ENCODE results near the gene POLR2E. TPM values are rescaled to one million over a fixed set of nuclear protein-coding genes. Genes with fewer than 3 reads are reported as not detected.

The POLR2E gene
- total and polyA plus RNA-seq, 10 of the 15 experiments (the other 5 are each of a cell fraction or from before 2014, with no cell fraction given) = 4.0 to 487 (median 200) TPM

DNA sequence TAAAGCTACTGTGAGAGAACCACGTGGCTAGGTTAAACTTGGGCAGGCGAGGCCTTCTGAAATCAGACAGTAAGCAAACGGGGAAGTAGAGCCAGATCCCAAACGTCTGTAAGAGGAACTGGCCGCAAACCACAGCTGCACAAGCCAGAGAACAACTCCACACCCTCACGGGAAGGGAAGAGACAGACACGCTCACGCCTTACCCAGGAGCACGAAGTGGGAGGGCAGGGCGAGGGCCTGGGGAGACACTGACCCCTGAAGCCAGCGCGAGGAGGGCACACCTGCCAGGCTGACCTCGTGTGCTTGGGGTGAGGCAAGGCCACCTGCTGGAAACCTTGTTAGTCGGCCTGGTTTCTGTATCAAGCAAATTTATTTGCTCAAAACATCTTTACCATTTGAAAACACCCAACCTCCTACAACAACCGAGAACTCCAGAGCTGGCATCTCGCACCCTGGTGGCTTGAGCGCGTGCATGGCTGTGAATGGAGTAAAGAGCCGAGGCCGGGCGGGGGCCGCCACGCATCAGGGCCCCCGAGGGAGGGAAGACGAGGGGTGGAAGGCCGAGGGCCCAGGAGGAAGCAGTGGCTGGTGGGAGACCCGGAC lies 7.3 kb downstream of the POLR2E start (continued):
- TF ChIP-seq, protein P1, sequence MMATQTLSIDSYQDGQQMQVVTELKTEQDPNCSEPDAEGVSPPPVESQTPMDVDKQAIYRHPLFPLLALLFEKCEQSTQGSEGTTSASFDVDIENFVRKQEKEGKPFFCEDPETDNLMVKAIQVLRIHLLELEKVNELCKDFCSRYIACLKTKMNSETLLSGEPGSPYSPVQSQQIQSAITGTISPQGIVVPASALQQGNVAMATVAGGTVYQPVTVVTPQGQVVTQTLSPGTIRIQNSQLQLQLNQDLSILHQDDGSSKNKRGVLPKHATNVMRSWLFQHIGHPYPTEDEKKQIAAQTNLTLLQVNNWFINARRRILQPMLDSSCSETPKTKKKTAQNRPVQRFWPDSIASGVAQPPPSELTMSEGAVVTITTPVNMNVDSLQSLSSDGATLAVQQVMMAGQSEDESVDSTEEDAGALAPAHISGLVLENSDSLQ (IDR thresholded peaks at IDR 0.05) = no peak
- no peak for TF ChIP-seq ZNF622 (IDR thresholded peaks at IDR 0.05)
- no peak for TF ChIP-seq NR2C2 (IDR thresholded peaks at IDR 0.05; ENCODE audit: borderline replicate concordance, control insufficient read depth, insufficient read length, low read depth)
- no peak for TF ChIP-seq YY1 (IDR thresholded peaks at IDR 0.05; ENCODE audit: low read depth, low read length)
- peak; percentile 71 for TF ChIP-seq POLR2A (IDR thresholded peaks at IDR 0.05; ENCODE audit: low read depth, low read length)
- no peak for TF ChIP-seq ESRRA (IDR thresholded peaks at IDR 0.05; ENCODE audit: low read length)
- no peak for TF ChIP-seq FOXK2 (IDR thresholded peaks at IDR 0.05)
- TF ChIP-seq, protein P2, sequence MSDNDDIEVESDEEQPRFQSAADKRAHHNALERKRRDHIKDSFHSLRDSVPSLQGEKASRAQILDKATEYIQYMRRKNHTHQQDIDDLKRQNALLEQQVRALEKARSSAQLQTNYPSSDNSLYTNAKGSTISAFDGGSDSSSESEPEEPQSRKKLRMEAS (IDR thresholded peaks at IDR 0.05; ENCODE audit: low read depth, low read length) = 0 out of 2 replicates have a peak, but pooled peaks have one; percentile 9
- TF ChIP-seq, protein P3, sequence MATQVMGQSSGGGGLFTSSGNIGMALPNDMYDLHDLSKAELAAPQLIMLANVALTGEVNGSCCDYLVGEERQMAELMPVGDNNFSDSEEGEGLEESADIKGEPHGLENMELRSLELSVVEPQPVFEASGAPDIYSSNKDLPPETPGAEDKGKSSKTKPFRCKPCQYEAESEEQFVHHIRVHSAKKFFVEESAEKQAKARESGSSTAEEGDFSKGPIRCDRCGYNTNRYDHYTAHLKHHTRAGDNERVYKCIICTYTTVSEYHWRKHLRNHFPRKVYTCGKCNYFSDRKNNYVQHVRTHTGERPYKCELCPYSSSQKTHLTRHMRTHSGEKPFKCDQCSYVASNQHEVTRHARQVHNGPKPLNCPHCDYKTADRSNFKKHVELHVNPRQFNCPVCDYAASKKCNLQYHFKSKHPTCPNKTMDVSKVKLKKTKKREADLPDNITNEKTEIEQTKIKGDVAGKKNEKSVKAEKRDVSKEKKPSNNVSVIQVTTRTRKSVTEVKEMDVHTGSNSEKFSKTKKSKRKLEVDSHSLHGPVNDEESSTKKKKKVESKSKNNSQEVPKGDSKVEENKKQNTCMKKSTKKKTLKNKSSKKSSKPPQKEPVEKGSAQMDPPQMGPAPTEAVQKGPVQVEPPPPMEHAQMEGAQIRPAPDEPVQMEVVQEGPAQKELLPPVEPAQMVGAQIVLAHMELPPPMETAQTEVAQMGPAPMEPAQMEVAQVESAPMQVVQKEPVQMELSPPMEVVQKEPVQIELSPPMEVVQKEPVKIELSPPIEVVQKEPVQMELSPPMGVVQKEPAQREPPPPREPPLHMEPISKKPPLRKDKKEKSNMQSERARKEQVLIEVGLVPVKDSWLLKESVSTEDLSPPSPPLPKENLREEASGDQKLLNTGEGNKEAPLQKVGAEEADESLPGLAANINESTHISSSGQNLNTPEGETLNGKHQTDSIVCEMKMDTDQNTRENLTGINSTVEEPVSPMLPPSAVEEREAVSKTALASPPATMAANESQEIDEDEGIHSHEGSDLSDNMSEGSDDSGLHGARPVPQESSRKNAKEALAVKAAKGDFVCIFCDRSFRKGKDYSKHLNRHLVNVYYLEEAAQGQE (IDR thresholded peaks at IDR 0.05; ENCODE audit: low read depth, low read length) = no peak
- TF ChIP-seq, protein P4, sequence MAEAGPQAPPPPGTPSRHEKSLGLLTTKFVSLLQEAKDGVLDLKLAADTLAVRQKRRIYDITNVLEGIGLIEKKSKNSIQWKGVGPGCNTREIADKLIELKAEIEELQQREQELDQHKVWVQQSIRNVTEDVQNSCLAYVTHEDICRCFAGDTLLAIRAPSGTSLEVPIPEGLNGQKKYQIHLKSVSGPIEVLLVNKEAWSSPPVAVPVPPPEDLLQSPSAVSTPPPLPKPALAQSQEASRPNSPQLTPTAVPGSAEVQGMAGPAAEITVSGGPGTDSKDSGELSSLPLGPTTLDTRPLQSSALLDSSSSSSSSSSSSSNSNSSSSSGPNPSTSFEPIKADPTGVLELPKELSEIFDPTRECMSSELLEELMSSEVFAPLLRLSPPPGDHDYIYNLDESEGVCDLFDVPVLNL (IDR thresholded peaks at IDR 0.05; ENCODE audit: low read depth, low read length) = no peak
- TF ChIP-seq, protein P5, sequence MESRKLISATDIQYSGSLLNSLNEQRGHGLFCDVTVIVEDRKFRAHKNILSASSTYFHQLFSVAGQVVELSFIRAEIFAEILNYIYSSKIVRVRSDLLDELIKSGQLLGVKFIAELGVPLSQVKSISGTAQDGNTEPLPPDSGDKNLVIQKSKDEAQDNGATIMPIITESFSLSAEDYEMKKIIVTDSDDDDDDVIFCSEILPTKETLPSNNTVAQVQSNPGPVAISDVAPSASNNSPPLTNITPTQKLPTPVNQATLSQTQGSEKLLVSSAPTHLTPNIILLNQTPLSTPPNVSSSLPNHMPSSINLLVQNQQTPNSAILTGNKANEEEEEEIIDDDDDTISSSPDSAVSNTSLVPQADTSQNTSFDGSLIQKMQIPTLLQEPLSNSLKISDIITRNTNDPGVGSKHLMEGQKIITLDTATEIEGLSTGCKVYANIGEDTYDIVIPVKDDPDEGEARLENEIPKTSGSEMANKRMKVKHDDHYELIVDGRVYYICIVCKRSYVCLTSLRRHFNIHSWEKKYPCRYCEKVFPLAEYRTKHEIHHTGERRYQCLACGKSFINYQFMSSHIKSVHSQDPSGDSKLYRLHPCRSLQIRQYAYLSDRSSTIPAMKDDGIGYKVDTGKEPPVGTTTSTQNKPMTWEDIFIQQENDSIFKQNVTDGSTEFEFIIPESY (IDR thresholded peaks at IDR 0.05) = no peak
- TF ChIP-seq, protein P6, sequence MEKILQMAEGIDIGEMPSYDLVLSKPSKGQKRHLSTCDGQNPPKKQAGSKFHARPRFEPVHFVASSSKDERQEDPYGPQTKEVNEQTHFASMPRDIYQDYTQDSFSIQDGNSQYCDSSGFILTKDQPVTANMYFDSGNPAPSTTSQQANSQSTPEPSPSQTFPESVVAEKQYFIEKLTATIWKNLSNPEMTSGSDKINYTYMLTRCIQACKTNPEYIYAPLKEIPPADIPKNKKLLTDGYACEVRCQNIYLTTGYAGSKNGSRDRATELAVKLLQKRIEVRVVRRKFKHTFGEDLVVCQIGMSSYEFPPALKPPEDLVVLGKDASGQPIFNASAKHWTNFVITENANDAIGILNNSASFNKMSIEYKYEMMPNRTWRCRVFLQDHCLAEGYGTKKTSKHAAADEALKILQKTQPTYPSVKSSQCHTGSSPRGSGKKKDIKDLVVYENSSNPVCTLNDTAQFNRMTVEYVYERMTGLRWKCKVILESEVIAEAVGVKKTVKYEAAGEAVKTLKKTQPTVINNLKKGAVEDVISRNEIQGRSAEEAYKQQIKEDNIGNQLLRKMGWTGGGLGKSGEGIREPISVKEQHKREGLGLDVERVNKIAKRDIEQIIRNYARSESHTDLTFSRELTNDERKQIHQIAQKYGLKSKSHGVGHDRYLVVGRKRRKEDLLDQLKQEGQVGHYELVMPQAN (conservative IDR thresholded peaks at IDR 0.05) = no peak
- no peak; the same call in 1 of the 2 replicates for TF ChIP-seq RAD51 (IDR thresholded peaks at IDR 0.05)
- TF ChIP-seq TCF7 (IDR thresholded peaks at IDR 0.05; ENCODE audit: borderline replicate concordance) = no peak
- TF ChIP-seq ASH2L (IDR thresholded peaks at IDR 0.05; ENCODE audit: borderline replicate concordance, low read depth) = no peak
- TF ChIP-seq SUPT20H (IDR thresholded peaks at IDR 0.05; ENCODE audit: borderline replicate concordance, control insufficient read depth, low read depth, low read length) = no peak
- no peak for TF ChIP-seq NFXL1 (IDR thresholded peaks at IDR 0.05; ENCODE audit: borderline replicate concordance)
- TF ChIP-seq EGR1 (IDR thresholded peaks at IDR 0.05; ENCODE audit: borderline replicate concordance in 1 of 2, low read depth in 2 of 2, low read length in 2 of 2) = peak in 1 of 2 experiments; percentile 3; a peak in 1 of 3 replicates
- TF ChIP-seq MTA2 (IDR thresholded peaks at IDR 0.05; ENCODE audit: low read depth) = no peak
- no peak for TF ChIP-seq EP300 (IDR thresholded peaks at IDR 0.05; ENCODE audit: borderline replicate concordance in 1 of 2, control insufficient read depth in 1 of 2, low read depth in 2 of 2, low read length in 2 of 2)

Measured in GM12878 (cell line).